ENCODE results near the gene PIGB.
A peak's percentile ranks its signal among the peaks of the same experiment; 100 is the strongest.
"Not testable (repeated sequence)": the region's sequence is repeated elsewhere in the genome, so short reads cannot be mapped to it uniquely, and the experiment has no call there.

PIGB gene

DNA sequence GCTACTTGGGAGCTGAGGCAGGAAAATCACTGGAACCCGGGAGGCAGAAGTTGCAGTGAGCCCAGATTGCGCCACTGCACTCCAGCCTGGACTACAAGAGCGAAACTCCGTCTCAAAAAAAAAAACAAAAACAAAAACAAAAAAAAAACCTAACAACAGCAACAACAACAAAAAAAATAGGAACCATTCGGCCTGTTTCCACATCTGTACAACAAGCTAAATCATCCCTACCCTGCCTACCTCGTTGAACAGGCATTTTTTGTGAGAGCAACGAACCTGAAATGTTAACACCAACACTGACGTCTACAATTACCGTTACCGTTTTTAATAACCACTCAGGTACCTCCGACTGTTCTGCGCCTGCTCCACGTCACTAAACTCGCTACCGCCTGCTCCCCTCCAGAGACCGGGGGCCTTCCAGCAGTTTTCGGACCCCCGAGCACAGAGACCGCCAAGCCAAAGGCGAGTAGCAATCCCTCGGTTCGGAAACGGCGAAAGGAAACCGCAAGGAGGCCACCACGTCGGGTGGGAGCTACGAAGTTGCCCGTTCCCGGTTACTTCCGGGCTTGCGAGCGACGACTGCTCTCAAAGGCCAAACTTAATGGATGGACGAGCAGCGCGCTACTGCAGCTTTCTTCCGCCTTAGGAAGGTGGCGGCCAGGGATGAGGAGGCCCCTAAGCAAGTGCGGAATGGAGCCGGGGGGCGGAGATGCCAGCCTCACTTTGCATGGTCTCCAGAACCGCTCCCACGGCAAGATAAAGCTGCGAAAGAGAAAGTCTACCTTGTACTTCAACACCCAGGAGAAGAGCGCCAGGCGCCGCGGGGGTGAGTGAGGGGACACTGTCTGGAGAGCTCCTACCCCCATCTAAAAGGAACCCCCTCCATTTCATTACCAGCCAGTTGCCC is at the start of gene PIGB, which contains the start of gene PIGBOS1:
Gene PIGB (plus strand): TSS at position 635 of the 907 bp plus-strand sequence. CDS start 29 bp downstream, at position 664.
Gene PIGBOS1 (minus strand): TSS at position 536 of the 907 bp plus-strand sequence. CDS start 1,331 bp downstream, outside the sequence.
- peak; percentile 79 for FAIRE-seq

DNA sequence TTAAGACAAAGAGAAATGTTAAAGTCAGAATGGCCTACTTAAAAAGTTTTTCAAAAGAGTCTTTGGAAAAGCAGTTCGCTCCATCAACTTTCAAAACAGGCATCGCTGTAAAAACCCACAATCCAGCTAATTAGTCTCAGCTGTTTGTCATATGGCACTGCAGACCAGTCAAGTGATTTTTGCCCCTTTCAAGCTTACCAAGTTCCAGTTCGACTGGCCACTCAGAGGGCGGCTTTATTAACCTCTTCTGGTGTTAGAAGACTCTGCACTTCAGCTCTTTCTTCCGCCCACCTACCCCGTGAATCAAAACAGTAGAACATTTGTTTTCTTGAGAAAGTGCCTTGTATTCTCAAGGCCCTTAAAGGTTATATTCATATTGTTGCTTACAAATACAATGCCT is 48.7 kb upstream of the PIGB start:
- FAIRE-seq: no peak

DNA sequence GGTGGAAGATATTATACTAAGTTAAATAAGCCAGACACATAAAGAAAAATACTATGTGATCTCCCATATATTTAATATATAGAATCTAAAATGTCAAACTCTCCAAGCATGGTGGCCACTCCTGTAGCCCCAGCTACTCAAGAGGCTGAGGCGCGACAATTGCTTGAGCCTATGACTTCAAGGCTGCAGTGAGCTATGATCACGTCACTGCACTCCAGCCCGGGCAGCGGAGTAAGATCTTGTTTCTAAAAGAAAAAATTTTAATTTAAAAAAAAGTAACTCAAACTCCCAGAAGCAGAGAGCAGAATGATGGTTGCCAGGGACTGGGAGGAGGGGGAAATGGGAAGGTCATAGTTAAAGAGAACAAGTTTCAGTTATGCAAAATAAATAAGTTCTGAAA is 42.7 kb upstream of the PIGB start:
- FAIRE-seq: no peak

DNA sequence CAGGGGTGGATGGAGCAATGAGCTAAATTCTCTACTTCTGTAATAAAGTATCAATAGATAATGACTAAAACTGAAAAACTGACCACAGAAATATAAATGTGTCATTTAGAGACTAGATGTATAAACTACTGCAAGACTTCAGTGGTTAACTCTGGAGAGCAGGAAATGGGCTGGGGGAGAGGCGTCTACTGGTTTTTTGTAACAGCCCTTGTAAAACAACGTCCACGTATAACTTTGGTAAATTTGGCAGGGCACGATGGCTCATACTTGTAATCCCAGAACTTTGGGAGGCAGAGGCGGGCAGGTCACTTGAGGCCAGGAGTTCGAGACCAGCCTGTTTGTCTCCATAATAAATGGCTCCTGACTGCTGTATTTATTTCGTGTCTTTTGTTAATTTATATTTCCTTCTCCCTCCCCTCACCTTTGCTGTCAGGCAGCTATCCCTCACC is 41.9 kb upstream of the PIGB start:
- no peak for FAIRE-seq

DNA sequence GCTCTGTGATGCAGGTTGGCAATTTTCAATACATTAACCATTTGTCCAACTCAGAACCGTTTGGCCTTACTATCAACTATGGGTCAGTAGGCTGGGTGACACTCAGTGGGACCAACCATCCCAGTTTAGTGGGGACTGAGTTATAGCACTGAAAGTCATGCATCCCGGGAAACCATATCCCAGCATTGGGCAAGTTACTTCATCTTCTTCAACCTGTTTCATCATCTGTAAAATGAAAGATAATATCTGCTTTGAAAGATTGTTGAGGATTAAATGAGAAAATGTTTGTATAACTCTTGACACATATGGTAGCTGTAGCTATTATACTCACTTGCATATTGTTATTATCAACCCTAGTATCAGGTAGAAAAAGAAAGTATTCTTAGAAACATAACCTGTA is 41.3 kb upstream of the PIGB start:
- FAIRE-seq: no peak

DNA sequence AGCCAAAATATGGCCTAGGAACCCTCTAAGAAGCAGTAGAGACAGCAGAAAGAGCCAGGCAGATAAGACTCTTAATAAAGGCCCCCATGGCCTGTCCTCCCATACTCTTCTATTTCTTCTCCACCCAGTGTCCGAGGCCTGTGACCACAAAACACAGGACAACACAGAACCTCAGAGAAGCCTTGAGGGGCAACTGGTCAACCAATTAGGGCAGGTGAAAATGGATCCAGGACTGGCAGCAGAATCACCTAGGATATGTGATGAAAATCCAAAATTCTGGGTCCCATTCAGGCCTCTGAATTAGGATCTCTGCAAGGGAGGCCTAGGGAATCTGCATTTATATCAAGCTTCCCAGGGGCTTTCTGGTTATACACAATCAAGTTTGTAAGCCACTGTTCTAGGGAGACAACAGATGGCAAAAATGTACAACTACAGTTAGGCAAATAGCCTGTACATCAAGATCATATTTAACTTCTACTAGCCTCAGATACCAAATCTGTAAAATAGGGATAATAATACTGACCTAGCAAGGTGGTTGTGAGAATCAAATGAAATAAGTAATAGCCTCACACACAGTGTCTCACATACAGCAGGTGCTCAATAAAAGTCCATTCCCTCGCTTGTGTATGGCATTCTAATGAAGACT is 39.8 kb upstream of the PIGB start:
- FAIRE-seq: no peak

DNA sequence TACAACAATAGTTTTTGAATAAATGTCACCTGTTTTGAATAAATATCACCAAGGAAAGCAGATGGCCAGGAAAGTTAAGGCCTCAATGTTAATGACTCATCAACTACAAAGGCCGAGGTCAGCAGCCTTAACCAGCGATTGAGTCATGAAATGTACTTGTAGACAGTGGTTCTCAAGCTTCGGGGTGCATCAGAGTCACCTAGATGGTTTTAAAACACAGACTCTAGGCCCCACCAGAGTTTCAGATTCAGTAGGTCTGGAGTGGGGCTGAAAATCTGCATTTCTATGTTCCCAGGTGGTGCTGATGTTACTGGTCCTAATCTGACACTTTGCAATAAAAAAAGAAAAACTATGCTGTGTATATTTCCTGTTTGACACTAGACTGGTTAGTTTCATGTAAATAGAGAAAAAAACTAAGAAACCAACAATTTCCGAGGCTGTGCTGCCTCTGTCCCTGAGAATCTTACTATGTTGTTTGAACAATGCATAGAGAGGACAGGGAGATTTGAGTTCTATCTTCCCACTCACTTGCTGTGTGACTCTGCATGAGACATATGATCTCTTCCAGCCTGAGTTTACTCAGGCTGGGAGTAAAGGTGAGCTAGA is 39.2 kb upstream of the PIGB start:
- FAIRE-seq: no peak

DNA sequence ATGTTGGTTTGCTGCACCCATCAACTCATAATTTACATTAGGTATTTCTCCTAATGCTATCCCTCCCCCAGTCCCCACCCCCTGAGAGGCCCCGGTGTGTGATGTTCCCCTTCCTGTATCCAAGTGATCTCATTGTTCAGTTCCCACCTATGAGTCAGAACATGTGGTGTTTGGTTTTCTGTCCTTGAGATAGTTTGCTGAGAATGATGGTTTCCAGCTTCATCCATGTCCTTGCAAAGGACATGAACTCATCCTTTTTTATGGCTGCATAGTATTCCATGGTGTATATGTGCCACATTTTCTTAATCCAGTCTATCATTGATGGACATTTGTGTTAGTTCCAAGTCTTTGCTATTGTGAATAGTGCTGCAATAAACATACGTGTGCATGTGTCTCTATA is 38.4 kb upstream of the PIGB start:
- FAIRE-seq: not testable (repeated sequence)

DNA sequence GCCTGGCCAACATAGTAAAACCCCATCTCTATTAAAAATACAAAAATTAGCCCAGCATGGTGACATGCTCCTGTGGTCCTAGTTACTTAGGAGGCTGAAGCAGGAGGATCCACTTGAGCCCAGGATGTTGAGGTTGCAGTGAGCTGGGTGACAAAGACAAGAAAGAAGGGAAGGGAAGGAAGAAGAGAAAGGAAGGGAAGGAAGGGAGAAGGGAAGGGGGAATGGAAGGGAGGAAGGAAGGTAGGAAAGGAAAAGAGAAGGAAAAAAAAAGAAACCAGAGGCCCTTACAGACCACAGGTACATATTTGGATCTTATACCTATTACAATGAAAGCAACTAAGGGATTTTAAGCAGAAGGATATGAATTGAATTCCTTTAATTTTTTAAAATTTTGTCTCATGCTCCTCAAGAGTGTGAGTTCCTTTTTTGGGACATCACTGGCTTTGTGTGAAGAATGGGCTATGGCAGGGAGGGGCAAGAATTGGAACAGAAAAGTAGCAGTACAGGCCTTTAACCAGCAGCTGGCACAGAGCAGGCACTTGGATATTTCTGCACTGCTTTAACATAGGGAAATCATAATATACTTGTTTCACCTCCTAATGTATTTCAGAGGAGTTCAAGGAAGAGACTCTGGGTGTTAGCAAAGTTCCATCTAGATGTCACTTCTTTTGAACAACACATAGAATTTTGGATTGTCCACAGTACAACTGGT is 37.3 kb upstream of the PIGB start:
- FAIRE-seq: no peak

DNA sequence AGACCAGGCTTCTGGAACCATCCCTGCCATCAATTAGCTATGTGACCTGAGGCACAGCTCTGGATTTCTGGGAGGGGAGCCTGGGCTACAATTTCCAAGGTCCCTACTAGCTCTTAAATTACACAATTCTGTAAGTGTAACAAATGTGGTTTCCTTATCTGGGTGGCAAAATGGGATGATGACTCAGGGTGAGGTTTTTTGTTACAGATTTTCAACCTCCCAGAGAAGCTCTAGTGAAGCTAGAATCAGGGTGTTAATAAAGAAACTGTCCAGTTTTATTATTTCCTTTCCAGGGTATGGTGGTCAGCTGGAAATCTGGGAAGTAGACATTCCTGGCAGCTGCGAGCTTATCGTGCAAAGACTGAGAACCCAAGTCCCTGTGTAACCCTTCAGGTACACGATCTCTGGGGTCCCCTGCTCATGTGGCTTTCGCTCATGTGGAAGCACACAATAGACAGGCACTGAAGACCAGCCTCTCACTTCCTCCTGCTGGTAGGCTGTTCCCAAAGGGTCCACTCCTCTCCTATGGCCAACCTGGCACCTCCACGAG is 36.7 kb upstream of the PIGB start:
- FAIRE-seq: no peak

DNA sequence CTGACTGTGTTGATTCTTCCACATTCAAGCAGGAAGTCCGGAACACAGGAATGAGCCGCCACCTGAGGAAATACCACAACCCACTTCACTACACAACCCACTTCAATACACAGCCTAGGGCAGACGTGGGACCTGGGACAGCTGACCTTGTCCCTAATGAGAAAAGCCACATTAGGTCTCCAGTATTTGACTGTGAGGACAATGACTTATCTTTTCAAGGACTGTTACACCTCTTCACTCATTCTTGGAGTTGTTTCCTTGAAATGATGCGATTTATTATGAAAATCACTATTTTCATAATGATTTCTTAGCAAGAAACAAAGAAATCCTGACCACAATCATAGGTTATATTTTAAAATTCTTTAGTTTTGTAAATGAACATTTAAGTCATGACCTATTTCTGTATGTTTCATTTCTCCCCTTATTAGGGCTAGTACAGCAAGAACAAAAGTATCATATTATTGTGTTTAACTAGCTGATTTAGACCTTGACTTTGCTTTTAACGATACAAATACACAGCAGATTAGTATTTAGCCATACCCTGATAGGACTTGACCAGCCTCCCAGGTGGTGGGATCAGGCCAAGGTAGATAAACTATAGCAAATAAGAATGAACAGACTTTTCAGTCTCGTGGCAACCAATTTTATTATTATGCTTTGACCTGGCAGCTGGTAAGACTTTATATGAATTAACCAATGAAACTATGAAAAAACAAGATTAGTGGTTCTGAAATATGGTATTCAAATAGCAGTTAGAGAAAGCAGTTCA is 35.5 kb upstream of the PIGB start:
- FAIRE-seq: no peak

DNA sequence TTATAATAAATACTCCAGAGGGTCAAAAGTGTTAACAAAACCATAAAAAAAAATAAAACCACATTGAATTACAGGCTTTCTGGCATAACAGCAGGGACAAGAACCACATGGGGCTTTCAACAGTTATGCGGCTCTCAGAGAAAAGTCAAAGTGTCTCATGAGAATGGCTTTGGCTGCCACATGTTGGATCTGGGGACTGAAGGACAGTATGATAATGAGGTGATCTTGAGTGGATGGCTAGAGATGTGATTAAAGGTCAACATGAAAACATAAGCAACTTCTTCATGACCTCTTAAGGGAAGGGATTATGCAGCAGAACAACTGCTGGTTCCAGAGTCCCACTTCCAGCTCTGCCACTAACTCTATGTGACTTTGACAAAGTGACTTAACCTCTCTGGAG is 34.6 kb upstream of the PIGB start:
- no peak for FAIRE-seq

DNA sequence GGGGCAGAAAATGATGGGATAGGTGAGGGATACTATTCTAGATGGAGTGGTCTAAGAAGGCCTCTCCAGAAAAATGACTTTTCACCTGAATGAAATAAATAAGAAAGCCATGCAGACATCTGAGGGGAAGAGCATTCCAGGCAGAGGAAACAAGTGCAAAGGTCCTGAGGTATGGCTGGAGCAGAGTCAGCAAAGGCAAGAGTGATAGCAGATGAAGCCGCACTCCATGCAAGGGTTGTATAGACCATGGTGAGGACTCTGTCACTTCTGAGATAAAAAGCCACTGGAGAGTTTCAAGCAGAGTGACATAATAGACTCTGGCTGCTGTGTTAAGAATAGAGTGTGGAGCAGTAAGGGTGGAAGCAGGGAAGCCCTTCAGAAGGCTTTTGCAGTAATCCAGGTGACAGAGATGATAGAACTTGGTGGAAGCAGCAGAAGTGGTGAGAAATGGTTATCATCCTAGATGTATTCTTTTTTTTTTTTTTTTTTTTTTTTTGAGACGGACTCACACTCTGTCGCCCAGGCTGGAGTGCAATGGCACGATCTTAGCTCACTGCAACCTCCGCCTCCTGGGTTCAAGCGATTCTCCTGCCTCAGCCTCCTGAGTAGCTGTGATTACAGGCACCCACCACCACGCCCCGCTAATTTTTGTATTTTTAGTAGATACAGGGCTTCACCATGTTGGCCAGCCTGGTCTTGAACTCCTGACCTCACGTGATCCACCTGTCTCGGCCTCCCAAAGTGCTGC is 32.4 kb upstream of the PIGB start:
- FAIRE-seq: not testable (repeated sequence)

DNA sequence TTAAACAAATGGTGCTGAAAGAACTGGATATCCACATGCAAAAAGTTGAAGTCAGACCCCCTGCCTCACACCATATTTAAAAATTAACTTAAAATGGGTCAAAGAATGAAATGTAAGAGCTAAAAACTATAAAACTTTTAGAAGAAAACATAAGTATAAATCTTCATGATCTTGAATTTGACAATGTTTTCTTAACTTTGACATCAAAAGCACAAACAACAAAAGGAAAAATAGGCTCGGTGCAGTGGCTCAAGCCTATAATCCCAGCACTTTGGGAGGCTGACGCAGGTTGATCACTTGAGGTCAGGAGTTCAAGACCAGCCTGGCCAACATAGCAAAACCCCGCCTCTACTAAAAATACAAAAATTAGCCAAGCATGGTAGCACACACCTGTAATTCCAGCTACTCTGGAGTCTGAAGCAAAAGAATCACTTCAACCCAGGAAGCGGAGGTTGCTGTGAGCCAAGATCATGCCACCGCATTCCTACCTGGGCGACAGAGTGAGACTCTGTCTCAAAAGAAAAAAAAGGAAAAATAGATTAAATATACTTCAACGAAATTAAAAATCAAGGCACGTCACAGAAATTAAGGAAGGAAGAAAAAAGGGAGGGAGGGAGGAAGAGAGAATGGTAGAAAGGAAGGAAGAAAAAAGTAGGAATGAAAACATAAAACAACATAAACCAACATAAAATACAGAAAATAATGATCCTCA is 30.9 kb upstream of the PIGB start:
- no peak for FAIRE-seq

DNA sequence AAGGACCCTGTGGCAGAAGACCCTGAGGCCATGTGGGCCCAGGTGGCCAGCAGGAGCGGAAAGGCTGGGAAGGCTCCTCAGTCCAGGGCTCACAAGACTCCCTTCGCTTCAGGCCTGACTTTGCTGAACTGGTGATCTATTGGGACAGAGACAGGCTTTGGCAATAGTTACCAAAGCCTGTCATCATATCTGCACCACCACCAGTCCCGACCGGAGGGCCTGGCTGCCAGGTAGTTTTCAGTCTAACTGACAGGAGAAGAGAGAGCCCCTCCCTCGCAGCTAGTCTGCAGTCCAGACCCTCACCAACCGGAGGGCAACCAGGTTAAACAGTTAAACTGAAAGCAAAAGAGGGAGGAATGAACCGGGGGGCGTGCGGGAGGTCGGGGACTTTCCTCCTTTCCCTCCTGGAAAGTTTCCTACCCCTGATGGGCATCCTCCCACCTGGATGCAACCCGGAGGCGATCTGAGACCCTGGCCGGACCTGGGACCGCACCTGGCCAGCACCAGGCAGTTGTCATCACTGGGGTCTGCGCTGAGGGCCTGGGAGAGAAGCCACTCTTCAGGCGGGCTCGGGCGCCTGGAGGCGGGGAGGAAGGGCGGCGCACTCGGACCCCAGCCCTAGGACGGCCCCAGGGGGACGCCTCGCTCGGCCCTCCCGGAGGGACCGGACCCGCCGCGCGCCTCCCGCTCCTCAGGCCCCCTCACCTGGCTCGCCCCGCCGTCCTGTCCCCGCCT is 29.8 kb upstream of the PIGB start:
- no peak for FAIRE-seq

DNA sequence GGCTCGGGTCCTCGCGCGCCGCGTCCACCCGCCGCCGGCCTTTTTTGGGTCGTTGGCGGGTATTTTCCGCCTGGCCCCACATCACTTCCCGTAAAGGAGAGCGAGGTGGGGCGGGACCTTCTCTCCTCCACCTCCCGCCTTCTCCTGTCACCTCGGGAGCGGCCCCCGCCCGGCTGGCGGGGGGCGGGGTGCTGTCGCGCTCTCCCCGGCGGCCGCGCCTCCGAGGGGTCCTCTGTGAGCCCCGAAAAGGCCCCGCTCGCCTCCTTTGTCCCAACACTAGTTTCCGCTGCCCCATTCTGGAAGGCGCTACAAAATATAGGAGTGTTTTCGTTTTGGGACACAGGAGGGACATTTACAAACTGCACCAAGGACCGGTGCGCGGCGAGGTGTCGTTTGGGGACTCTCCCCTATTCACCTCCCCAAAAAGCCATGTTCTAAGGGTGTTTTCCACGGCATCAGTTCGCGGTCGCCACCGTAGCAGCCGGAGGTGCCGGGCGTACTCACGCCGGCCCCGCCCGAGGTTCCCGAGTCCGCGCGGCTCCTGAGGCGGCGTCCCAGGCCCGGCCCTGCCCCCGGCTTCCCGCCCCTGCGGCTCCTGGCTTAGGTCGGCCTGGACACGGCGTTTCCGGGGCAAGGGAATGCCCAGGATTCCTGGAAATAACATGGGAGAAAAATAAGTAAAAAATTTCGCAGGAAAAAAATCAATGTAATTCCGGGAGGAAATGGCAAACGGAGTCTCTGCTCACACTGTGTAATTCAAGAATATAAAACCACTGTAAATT is 29.1 kb upstream of the PIGB start, which contains the start of gene RAB27A:
Gene RAB27A (minus strand): TSS at position 68 of the 782 bp plus-strand sequence. CDS start 54,879 bp downstream, outside the sequence.
- FAIRE-seq: no peak

DNA sequence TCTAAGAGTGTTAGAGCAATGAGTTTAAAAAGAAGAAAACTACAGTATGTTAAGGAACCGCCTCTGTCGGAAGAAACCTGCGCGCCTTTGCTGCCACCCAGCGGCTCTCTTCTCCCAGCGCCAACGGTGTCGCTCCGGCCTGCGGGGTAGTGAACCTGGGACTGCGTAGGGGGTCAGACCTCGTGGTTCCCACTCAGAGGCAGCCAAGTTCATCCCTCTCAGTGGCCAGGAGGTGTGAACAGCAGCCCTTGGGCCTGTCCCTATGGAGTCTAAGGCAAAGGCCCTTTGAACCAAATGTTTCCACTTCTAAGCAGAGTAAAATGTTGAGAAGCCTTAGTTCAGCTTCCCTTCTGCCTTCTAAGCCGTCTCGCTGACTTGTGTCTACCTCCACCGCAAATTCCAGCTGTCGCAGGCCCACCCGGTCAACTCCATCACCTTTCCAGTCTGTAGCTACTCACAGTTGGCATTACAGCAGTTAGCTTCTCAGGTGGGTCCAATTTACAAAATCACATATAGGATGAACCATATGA is 28.4 kb upstream of the PIGB start:
- peak; percentile 87 for FAIRE-seq

DNA sequence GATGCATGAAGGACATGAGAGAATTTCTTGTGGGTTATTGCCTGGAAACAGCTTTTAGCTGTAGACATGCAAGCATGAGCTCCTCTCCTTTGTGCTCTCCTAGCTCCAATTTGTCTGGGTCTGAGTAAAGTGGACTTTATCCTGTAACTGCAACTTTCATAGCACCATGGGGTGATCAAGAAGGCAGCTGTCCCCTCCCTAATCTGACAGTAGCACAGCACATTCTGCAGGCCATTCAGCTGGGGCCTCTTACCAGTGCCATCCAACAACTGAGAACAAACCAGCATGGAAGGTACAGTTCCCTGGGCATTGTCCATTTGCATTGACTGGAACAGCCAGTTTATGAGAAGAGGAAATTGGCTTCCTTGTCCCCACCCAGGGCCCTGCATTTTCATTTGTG is 21.7 kb upstream of the PIGB start:
- FAIRE-seq: no peak

All from G401.6 (cell line).